Esophagus squamous epithelium (tissue), 4 donors: ENCODE data around the gene CD200.

Source experiments
- CTCF ChIP-seq, 6 experiments: fragments of 450-650 bp in 4 of 6; fragments of 200-600 bp in 2 of 6; sonication (generic) in 2 of 6; IDR thresholded peaks; one replicate each; pipeline ENCODE4 v1.5.1; 2016 to 2019; ENCODE audit warnings: antibody characterized with exemption in 6 of 6, mild to moderate bottlenecking in 4 of 6, moderate library complexity in 4 of 6
- POLR2A ChIP-seq, 4 donors: fragments of 450-650 bp; IDR thresholded peaks; one replicate each; pipeline ENCODE4 v1.6.1; 2017; ENCODE audit warnings: antibody characterized with exemption in 4 of 4, mild to moderate bottlenecking in 4 of 4, moderate library complexity in 3 of 4

GRCh38 chr3:112351823-112352222 is 18.9 kb downstream of the CD200 start:
- TF ChIP-seq POLR2A (IDR thresholded peaks at IDR 0.05) (no peak), CTCF (IDR thresholded peaks at IDR 0.05) (no peak)
